GM20431 (cell line): Measurements from ENCODE around the gene SIK3.

Source experiments
- in situ Hi-C: fragments of 300-500 bp; cut with MseI, MboI; formaldehyde crosslinking; loops from one replicate; pipeline ENCODE4 v1.15.0; 2020; ENCODE audit warnings: low sequenced_read_pairs; ENCODE audit not compliant: unreplicated experiment

Gene SIK3

DNA sequence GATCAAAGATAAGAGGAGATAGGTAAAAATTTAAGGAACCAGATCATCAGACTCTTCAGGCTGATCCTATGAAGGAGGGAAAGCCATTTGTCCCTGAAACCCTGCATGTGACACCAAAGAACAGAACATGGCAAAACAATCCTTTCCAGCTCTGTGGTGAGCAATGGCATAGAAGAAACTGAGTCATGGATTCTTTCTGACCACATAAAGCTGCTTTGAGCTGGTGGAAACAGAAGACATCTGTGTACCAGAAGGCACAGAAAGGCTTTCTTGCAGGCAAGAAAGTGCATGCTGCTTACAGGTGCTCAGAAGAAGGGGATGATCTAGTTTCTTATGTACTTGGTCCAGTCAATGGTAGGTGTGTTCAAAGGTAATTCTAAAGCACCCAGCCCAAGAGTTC is 215.8 kb downstream of the SIK3 start:
- in situ Hi-C loops, result no loop called here

DNA sequence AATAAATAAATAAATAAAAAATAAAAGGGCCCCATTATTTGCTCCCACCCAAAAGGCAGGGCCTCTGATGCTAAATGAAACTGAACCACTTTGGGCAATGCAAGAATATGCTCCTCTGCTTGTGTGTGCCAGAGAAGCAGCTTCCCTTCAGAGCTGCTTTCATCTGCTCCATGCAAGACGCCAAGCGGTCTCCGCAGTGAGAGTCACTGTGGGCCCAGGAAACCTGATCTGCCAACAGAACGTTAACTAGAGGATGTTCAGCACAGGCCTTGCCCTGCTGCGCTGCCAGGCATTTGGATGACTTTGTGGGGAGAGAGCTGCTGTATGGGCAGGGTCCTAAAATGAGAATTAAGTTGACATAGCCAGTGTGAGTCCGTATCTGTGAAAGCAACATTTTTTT is 217.1 kb downstream of the SIK3 start:
- in situ Hi-C loops, result no loop called here

DNA sequence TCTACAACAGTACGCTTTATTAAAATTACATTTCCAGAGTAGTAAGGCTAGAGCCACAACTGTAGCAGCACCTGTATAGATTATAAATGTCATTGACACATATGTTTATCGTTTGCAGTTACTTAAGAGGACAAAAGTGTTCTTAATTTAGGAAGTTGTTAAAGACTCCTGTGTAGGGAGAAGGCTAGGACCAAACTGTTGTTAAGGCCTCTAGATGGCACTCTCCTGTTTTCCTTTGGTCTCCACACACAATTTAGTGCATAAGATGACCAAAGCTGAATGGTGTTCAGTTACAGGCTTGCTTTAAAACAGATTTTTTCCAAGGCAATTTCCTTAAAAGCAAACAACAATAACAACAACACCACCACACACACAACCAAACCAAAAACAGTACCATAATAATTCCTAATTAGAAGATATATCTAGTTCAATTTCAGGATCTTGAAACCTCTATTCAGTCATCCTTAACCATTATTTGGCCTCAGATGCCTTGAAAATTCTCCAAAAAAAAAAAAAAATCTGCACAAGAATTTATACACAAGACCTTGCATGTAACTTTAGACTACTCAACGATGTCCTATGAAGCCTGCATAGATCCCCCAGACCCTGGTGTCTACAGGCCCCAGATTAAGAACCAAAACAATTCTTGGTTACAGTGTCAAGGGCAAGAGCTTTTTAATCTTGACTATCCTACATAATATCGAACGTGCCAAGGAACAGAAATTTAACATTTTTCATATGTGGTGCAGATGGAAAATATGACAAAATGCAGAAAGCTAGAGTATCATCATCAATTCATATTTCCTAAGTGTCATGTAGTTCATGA is 218.2 kb downstream of the SIK3 start:
- in situ Hi-C loops, result loop anchor here (10.0 kb wide), 1 partner anchor 225 kb away; no protein-coding TSS in a partner anchor

DNA sequence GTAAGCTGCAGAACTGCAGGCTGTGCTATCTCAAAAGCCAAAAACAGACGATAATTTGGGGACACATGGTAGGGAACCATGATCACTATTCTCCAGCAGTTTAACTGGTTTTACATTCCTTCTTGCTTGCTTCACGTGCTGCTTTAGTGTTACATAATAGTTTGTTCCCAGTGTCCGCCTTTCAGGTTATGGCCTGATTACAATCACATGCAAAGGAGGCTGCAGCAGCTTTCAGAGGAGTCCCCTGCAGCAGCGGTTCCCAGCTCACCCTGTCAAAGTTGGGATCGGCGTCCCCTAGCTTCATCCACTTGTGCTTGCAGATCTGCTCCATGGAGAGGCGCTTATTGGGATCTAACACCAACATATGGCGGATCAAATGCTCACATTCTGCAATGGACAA is 221.6 kb downstream of the SIK3 start:
- in situ Hi-C loops, result loop anchor here (10.0 kb wide), 1 partner anchor 228 kb away; no protein-coding TSS in a partner anchor

DNA sequence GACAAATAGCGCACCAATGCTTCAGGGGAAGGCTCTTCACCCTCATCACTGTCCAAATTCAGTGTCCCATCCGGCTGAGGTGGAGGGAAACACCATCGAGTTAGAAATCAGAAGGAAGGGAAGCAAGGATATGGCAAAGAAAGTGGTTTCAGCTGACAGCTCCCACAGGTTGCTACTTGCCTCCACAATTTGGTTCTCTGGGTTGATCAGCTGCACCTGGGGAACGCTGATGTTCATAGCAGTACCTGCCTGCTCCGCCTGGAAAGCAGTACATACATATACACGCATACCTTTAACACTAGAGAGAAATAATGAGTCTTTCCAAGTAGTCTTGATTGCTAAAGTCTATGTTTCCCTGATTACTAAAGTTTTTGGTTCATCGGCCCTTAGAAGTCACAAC is 223.0 kb downstream of the SIK3 start:
- in situ Hi-C loops, result loop anchor here (10.0 kb wide), 1 partner anchor 230 kb away; no protein-coding TSS in a partner anchor

DNA sequence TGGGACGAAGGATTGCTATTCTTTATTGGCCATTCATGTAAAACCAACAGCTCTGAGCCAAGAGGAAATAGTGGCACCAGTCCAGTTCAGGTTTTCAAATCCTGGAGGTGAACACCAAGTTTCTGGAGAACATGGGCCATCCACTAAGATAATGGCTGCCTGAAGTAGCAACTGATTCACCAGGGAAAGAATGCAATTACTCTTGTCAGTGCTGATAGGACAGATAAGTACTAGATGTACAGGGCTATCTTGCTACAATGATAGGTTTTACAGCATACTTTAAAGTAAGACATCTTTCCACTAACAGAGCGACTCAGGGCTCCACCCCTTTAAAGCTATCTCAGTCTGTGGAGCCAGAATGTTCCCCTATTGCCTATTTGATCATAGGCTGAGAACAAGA is 224.0 kb downstream of the SIK3 start:
- in situ Hi-C loops, result loop anchor here (10.0 kb wide), 1 partner anchor 231 kb away; no protein-coding TSS in a partner anchor

DNA sequence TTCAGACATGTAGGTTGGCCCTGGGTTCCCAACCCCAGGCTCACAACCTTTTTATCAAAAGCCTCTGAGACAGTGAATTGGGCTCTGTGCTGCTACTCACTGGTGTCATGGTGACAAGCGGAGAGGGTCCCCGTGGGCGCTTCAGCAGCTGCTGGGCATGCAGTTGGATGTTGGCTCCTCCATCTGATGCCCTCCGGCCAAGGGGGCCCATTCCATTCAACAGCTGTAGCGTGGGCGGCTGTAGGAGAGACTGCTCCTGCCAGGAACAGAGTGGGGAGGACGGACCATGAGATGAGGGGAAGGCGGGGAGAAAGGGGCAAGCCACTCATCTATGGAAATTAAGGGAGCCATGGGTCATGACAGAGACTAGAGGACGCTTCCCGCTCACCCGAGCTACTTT is 224.8 kb downstream of the SIK3 start:
- in situ Hi-C loops, result loop anchor here (10.0 kb wide), 1 partner anchor 231 kb away; no protein-coding TSS in a partner anchor

DNA sequence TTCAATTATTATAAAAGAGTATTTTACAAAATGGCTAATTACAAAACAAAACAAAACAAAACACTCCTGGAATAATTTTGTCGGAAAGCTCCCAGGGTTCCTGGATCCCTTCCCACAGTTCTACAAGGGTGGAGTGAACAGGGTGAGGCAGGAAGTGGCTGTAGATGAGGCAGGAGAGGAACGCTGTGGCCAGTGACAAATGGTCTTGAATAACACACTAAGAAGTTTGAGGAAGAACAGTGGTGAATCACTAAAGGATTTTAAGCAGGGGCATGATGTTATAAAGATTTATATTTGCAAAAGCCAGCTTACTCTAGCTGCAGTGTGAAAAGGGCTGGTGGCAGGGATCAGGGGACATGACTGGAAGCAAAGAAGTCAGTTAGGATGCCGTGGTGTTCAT is 227.0 kb downstream of the SIK3 start:
- in situ Hi-C loops, result loop anchor here (10.0 kb wide), 1 partner anchor 234 kb away; no protein-coding TSS in a partner anchor

DNA sequence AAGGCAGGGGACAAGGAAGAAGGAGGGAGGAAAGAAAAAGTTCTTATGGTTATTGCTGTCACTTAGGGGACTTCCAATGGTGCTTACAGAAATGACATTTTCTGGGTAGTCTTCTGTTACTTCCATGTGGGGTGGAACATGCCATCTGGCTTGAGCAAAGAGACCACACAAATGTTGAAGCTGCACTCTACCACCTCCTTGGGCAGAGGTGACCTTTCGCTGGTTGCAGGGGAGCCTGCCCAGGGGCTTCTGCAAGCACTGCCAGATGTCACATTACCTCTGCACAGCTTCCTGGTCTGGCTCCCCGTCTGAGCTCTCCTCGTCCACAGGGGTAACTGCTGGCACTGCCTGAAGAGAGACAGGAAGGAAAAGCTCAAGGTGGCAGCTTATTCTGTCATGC is 228.2 kb downstream of the SIK3 start:
- in situ Hi-C loops, result loop anchor here (10.0 kb wide), 1 partner anchor 235 kb away; no protein-coding TSS in a partner anchor

DNA sequence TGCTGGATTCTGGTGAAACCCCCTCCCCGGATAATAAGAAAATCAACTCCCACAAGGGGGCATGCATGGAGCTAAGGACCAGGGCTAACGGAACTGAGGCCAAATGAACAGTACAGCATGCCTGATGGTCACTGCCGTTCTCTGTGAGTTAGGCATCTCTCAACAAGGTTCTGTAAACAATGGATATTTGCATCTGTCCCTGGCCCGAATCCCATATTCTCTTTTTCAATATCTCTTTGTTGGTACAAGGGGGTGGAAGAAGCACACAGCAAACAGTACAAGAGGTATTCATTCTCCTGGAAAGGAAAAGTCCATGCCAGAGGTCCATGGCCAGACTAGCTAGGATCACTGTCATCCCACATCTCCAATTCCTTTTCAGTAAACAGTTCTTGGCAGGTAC is 228.6 kb downstream of the SIK3 start:
- in situ Hi-C loops, result loop anchor here (10.0 kb wide), 1 partner anchor 235 kb away; no protein-coding TSS in a partner anchor

DNA sequence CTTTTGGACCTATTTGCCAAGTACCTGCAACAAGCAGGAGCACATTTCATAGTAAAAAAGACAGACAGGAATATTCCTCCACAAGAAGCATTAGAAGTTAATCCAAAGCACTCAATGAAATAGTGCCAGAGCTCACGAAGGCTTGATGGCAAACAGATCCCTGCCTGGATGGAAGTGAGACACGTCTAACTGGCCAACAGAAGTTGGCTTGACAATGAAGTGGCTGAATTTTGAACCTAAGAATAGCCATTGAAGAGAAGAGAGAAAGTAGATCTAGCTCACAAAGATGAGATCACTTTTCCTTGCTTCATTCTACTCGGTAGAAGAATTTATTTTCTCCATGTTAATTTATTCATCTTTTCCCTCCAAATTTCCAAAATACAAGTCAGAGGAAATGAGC is 230.2 kb downstream of the SIK3 start:
- in situ Hi-C loops, result no loop called here

DNA sequence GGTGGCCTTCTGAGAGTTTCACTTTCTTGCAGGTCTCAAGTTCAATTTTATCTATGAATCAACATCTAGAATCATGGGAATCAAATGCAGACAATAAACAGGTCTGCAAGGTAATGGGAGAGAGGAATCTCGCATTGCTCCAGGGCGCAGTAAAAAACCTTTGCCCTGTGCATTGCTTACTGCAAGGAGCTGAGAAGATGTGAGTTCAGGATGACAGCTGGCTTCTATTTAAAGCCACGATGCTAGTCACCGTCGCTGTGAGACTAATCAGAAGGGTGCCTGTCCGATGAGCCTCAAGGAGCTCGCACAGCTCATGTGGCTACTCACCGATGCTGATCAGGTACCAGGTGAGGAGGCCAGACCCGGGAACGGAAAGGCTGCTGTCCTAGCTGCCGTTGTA is 230.6 kb downstream of the SIK3 start:
- in situ Hi-C loops, result no loop called here

DNA sequence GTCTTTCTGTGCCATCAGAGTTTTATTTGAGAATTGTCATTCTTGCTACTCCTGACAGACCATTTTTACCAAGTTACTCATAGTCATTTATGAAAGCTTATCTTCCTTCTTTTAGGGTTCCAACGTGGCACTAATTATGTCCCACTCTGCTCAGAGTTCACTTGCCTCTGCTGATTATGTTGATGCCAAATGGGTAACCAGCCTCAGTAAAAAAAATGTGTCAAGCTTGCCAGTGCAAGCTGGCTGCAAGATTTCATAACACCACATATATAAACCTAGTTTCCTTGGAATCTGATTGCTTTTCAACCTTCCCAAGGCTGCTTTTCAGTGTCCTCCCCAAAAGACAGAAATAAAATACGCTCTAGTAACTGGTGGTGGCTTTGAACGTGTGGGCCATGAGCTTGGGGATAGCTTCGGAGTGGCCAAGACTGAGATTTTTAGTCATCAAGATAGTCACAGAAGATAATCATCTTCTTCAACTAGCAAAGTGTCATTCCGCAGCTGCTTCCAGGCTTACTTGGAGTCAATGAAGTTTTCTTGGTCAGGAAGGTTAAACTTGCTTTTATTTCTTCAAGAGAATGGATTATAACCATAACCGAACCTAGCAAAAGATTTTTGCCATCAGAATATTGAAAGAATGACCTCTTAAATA is 231.3 kb downstream of the SIK3 start:
- in situ Hi-C loops, result no loop called here

DNA sequence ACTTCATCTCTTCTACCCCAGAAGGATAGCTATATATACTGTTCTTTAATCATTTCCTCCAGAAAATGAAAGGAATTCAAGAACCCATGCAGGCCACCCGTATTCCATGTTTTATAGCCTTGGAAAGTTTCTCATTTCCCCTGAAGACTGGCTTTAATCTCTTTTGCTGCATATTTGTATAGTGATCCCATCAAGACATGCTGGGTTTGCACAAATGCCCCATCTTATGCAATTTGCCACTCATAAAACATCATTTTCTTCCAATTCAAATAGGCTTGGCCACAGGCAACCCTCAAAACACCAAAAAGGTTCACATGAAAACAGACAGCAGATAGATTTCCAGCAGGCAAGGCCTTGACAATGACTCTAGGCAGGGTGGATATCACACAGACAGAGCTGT is 232.5 kb downstream of the SIK3 start:
- in situ Hi-C loops, result no loop called here

DNA sequence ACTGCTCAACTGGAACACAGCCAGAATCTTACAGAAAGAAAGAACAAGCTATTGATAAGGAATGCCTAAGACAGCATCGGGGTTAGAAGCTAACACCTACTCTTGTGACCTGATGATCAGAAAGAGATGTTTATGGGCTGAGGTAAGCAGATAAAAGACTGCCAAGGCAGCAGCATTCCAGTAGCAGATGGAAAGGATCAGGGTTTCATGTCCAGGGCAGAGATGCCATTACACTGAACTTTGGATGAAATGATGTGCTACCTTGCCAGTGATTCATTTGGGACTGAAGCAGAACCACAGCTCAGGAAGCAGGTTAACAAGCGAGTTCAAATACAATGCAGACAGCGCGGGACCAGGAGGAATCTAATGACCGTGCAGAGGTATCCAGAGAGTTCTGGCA is 233.7 kb downstream of the SIK3 start:
- in situ Hi-C loops, result no loop called here

DNA sequence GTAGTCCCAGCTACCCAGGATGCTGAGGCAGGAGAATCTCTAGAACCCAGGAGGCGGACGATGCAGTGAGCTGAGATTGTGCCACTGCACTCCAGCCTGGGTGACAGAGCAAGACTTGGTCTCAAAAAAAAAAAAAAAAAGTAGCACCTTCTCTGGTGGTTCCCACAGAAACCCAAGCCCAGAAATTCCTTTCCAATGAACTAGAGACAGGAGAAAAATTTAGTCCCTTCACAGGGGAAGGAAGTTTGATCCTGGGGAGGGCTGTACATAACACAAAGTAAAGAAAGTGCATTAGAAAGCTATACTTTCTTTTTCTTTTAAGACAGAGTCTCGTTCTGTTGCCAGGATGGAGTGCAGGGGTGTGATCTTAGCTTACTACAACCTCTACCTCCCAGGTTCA is 235.3 kb downstream of the SIK3 start:
- in situ Hi-C loops, result no loop called here

DNA sequence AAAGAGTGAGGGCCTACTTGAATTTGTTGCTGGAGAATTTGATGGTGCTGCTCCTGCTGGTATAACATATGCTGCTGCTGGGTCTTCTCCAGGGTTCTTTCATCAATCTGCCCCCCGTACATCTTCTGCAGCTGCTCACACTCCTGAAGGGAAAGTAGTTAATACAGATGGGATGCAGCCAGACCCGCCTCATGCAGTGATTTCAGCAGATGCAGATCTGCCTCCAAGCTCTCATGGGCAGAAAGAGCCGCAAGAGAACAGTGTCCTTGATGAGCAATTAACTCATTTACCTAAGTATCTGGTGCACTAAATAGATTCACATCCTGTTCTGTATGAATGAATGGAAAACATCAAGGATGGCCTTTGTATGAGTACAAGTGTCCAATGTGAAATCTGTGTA is 236.0 kb downstream of the SIK3 start:
- in situ Hi-C loops, result no loop called here

DNA sequence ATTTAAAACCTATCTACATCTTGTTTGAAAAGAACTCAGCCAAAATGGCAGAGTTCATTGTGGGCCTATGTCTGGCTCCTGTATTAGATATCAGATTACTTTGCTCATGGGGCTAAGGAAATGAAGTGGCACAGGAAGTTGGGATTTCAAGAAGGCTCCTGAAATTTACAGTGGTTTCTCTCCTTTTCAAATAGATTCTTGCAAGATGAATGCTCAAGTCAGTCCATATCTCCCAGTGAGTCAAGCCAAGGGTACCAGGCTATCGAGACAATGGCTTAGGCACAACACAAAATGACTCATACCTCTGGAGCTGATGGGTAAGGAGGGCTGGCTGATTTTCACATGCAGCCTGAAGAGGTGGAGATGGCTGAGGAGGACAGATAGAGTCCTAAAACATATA is 236.7 kb downstream of the SIK3 start:
- in situ Hi-C loops, result no loop called here

DNA sequence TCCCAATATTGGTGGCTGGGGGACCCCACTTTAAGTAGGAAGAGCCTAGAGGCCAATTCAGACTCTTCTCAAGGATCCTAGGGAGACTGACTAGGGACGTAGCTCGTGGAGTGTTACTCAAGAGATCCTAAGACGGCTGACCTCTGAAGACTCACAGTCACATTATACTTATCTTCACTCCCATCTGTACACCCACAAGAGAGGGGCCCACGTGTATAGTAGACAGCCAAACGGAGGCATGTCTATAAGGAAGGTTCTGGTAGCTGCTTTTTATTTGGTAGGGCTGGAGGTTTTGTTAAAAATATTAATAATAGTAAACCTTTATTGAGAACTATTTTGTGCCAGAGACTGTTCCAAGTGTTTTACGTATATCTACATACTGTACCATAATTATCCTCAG is 237.9 kb downstream of the SIK3 start:
- in situ Hi-C loops, result no loop called here

DNA sequence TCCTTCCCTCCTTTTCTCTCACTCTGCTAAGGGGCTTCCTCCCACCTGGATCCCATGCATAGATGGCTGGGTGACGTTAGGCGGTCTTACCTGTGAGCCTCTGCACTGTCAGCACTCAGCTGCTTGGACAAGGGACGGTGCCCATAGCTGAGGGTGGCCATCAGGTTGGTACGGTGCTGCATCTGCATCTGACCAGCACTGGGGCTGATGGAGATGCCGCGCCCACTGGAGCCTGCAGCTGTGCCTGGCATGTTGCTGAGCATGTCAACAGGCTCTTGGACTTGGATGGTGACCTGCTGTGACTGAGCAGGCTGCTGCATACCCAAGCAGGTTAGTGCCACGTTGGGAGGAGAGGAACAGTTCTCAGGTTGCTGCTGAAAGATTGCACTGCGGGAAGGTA is 239.1 kb downstream of the SIK3 start:
- in situ Hi-C loops, result no loop called here

DNA sequence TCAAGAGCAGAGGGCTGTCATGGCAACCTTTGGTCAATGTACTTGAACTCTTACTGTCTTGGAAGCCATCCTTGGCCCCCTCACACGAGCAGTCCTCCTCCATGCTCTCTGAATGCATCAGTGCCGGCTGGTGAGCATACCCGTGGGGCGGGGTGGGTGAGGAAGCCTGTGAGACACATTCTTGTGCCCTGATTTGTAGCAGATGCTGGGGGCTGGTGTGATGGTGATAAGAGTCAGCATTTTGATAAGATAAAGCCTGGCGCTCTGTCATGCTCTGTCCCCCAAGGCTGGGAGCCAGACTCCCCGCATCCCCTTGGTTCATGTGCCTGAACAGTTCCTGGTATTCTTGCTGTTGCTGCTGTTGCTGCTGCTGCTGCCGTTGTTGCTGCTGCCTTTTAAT is 240.3 kb downstream of the SIK3 start:
- in situ Hi-C loops, result no loop called here
